Femur (tissue), 1 donor: ENCODE measurements around the gene ANO4.
A peak's percentile ranks its signal among the peaks of the same experiment; 100 is the strongest.
"Not testable (repeated sequence)": the region's sequence is repeated elsewhere in the genome, so short reads cannot be mapped to it uniquely, and the experiment has no call there.

Source experiments
- DNase-seq: peaks from one replicate; pipeline ENCODE4 v3.0.0-alpha.2; 2017

ANO4 gene

GRCh38 chr12:101107032-101107763, 312.6 kb downstream of the ANO4 start:
- DNase-seq, result no peak

- DNase-seq, result no peak
Observed at GRCh38 chr12:101108130-101108529, 313.6 kb downstream of the ANO4 start.

- no peak for DNase-seq
Observed at GRCh38 chr12:101110866-101111265, 316.3 kb downstream of the ANO4 start.

DNA sequence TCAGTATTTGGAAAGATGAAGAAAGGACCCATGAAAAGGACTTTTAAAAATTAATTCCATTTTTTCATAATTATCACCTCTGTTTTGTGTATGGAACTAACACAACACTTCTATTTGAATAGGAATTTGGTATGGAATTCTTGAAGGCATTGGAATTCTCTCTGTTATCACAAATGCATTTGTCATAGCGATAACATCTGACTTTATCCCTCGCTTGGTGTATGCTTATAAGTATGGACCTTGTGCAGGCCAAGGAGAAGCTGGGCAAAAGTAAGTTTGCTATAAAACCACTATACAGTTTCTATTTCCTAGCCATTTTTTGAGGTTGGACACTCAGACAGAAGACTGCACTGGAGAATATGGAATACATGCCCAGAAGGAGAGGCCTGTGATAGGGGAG, 316.9 kb downstream of the ANO4 start:
- DNase-seq, result no peak

GRCh38 chr12:101115326-101115725, 320.8 kb downstream of the ANO4 start:
- no peak for DNase-seq

DNA sequence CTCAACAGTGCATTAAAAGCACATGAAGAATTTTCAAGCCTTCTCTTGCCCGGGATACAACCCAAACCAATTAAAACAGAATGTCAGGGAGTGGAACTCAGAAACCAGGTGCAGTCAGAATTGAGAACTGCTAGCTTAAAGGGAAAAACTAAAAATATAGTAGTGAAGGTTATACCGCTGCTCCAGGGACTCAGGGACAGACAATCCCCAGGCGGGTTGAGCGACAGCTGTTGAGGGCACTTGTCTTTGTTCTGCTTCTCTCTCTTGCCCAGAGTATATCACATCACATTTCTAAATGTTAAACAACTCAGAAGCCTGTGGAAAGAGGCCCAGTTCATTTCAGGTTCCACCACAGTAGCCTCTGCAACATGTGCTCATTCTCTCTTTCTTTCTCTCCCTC, 322.3 kb downstream of the ANO4 start:
- peak; percentile 21 for DNase-seq

DNA sequence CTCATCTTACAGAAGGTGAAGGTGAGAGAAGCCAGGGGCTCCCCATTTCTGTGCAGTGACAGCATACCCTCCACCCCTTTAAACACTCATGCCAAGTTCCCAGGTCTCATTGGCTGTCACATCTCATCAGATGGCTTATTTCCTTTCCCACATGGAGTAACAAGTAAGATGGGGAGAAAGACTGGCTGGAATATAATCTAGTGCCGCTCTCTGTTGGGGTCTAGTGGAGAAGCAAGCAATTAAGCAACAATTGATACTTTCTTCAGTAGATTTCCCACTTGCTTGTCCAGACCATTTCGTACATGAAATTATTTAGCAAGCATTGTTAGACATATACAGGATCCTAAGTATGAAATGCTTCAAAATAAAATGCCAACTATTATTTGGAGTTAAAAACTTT, 323.3 kb downstream of the ANO4 start:
- DNase-seq, result no peak

DNA sequence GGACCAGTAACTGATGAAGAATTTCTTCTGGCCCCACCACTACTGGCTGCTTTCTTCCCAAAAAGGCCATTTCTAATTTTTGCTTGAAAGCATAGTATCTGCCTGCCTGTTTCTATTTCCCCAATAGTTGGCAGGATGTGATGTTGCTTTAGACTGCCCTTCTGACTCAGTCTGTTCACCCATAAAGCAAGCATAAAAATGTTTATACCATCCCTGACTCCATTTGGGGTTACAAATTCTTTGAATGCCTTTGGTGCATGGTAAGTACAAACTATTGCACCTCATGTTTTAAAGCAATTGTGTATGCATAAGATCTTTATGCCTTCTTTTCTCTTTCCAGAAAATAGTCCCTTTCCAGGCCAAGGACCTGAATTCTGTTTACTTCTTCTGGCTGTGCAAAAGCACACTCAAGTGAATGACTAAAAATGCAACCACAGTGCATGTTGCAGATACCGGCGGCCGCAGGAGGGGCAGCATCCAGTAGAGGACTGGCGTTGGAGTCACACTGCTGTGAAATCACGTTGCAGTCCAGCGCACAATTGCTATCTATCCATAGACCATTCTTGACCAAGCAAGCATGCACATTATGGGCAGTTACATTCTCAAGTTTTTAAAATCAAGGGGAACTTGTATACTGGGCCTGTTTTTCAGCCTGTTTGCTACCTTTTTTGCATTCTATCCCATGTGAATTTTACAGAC, 333.1 kb downstream of the ANO4 start:
- DNase-seq, result no peak

DNA sequence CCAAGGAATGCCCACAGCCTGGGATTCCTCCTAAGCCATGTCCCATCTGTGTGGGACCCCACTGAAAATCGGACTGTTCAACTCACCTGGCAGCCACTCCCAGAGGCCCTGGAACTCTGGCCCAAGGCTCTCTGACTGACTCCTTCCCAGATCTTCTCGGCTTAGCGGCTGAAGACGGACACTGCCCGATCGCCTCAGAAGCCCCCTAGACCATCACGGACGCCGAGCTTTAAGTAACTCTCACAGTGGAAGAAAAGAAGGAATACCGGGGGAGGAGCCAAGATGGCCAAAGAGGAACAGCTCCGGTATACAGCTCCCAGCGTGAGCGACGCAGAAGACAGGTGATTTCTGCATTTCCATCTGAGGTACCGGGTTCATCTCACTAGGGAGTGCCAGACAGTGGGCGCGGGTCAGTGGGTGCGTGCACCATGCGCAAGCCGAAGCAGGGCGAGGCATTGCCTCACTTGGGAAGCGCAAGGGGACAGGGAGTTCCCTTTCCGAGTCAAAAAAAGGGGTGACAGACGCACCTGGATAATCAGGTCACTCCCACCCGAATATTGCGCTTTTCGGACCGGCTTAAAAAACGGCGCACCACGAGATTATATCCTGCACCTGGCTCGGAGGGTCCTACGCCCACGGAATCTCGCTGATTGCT, 351.3 kb downstream of the ANO4 start:
- DNase-seq, result not testable (repeated sequence)

- DNase-seq, result no peak
Observed at GRCh38 chr12:101165319-101165718, 370.7 kb downstream of the ANO4 start.

GRCh38 chr12:101166866-101167265, 372.3 kb downstream of the ANO4 start:
- no peak for DNase-seq

DNA sequence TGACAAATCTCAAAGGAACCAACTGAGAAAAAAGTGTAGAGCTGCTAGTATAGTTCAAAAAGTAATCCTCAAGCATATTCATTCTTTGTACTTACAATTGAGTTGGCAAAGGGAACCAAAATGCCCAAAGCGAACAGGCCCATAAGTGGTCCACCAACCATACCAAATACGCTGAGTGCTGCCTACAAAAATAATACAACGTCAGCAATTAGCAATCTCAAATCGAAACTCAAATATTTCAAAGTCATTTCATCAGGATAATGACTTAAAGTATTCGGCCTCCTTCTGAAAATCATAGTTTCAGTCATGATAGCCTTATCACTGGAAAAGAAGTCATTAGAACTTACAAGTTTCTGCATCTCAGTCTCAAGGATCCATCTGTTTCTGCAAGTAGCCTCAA, 373.4 kb downstream of the ANO4 start:
- DNase-seq, result no peak

- no peak for DNase-seq
Observed at GRCh38 chr12:101172316-101172715, 377.7 kb downstream of the ANO4 start.

- no peak for DNase-seq
Observed at GRCh38 chr12:101173197-101173749, 378.7 kb downstream of the ANO4 start.

DNA sequence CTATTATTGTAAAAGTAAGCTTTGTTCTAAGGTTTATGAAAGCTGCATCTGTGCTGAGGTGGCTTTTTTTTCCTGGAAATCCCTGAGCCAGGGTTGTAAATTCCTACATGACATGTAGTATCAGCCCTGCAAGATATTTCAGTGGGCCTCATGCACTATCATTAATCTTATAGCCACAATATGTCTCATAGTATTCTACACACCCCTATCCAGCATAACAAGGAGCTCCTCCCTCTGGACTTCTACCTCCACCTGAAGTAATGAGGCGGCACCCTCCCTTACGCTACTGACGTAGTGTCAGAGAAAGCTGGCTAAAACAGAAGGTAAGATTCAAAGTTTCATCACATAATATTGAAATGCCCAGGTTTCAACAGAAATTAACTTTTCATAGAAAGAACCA, 380.0 kb downstream of the ANO4 start:
- no peak for DNase-seq
